Right atrium auricular region (tissue), 2 donors: ENCODE data around the gene ANKRD40. TPM values are rescaled to one million over a fixed set of nuclear protein-coding genes. Genes with fewer than 3 reads are reported as not detected.

Experiments
- DNase-seq: peaks from one replicate; pipeline ENCODE4 v3.0.0-alpha.2; 2019; ENCODE audit warnings: low spot score
- H3K27ac ChIP-seq, 2 donors: fragments of 200-600 bp; sonication (generic); 1 replicate in 1 of 2; 2 replicates in 1 of 2; pipeline ENCODE4 v1.5.1; 2016 to 2019
- H3K27me3 ChIP-seq, 2 donors: fragments of 200-600 bp; sonication (generic); one replicate each; pipeline versions ENCODE4 v1.5.1 to v1.6.0; 2017 to 2019
- H3K36me3 ChIP-seq: fragments of 200-600 bp; sonication (generic); one replicate; pipeline ENCODE4 v1.5.1; 2016
- H3K4me1 ChIP-seq, 2 donors: fragments of 200-600 bp; sonication (generic); one replicate each; pipeline versions ENCODE4 v1.5.1 to v1.6.0; 2017 to 2019
- H3K4me3 ChIP-seq, 2 donors: fragments of 200-600 bp; sonication (generic); 1 replicate in 1 of 2; 2 replicates in 1 of 2; pipeline ENCODE4 v1.5.1; 2017 to 2019; ENCODE audit warnings: mild to moderate bottlenecking in 1 of 2, moderate library complexity in 1 of 2
- H3K9me3 ChIP-seq, 2 donors: fragments of 200-600 bp; sonication (generic); one replicate each; pipeline ENCODE4 v1.5.1; 2019
- total RNA-seq, 2 donors: library from RNA; depleted of rRNA; stranded (reverse); fragments of >200 nt; gene quantifications; one replicate each; pipeline ENCODE4 v1.1.0, GENCODE V29; 2016
- TF ChIP-seq, protein P1 (sequence below), 2 donors: fragments of 200-600 bp; sonication (generic); IDR thresholded peaks; one replicate each; pipeline ENCODE4 v1.5.1; 2019; ENCODE audit warnings: antibody characterized with exemption in 2 of 2

The ANKRD40 gene
- total RNA-seq, 2 donors from 2014 or later: 30.5 to 33.8 TPM

- peaks cover 0 to 23% of the 10 kb centered on the region in 2 donors for H3K4me1 ChIP-seq
- TF ChIP-seq, protein P1, sequence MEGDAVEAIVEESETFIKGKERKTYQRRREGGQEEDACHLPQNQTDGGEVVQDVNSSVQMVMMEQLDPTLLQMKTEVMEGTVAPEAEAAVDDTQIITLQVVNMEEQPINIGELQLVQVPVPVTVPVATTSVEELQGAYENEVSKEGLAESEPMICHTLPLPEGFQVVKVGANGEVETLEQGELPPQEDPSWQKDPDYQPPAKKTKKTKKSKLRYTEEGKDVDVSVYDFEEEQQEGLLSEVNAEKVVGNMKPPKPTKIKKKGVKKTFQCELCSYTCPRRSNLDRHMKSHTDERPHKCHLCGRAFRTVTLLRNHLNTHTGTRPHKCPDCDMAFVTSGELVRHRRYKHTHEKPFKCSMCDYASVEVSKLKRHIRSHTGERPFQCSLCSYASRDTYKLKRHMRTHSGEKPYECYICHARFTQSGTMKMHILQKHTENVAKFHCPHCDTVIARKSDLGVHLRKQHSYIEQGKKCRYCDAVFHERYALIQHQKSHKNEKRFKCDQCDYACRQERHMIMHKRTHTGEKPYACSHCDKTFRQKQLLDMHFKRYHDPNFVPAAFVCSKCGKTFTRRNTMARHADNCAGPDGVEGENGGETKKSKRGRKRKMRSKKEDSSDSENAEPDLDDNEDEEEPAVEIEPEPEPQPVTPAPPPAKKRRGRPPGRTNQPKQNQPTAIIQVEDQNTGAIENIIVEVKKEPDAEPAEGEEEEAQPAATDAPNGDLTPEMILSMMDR (IDR thresholded peaks at IDR 0.05): no peak
- no peak overlapping the region for H3K27ac ChIP-seq
- DNase-seq: no peak
- no peaks in the 10 kb centered on the region for H3K27me3 ChIP-seq
- peaks cover 35% of the 10 kb centered on the region for H3K36me3 ChIP-seq
- H3K9me3 ChIP-seq: no peaks in the 10 kb centered on the region
- H3K4me3 ChIP-seq: no peak overlapping the region
Observed at GRCh38 chr17:50689956-50690886, 17.5 kb downstream of the ANKRD40 start.

DNA sequence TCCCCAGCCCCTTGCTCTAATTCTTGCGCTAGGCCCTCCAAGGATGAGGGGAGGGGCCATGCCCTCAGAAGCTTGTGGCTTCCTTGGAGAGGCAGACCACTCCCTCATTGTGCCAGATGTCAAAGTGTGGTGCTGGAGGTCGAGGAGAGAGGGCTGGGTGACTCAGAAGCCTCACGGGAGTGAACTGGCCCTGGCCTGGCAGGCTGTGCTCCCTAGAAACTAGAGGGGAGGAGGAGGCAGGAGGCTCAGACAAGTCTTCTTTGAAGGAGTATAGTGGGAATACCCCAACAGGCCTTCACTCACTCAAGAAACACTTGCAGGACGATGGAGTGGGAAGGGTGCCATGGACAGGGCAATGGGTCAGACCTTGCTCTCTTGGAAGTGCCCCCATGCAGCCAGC lies 18.5 kb downstream of the ANKRD40 start:
- Histone ChIP-seq H3K27ac (no peak overlapping the region), H3K27me3 (no peaks in the 10 kb centered on the region), H3K9me3 (no peaks in the 10 kb centered on the region), H3K4me3 (no peak overlapping the region), H3K36me3 (peaks cover 26% of the 10 kb centered on the region), H3K4me1 (peaks cover 0 to 23% of the 10 kb centered on the region in 2 donors)
- DNase-seq: no peak
- TF ChIP-seq, protein P1 (IDR thresholded peaks at IDR 0.05): no peak

- Histone ChIP-seq H3K9me3 (no peaks in the 10 kb centered on the region), H3K4me1 (peaks cover 0 to 23% of the 10 kb centered on the region in 2 donors), H3K27ac (no peak overlapping the region), H3K36me3 (peaks cover 16% of the 10 kb centered on the region), H3K4me3 (no peak overlapping the region), H3K27me3 (no peaks in the 10 kb centered on the region)
- no peak for DNase-seq
- TF ChIP-seq, protein P1 (IDR thresholded peaks at IDR 0.05): no peak
Observed at GRCh38 chr17:50688245-50688644, 19.5 kb downstream of the ANKRD40 start.

GRCh38 chr17:50687200-50688066 lies 20.3 kb downstream of the ANKRD40 start:
- Histone ChIP-seq H3K36me3 (peaks cover 8% of the 10 kb centered on the region), H3K4me3 (no peak overlapping the region), H3K27ac (peak overlapping the region; percentile 63 to 70), H3K9me3 (no peaks in the 10 kb centered on the region), H3K4me1 (peaks cover 0 to 23% of the 10 kb centered on the region in 2 donors), H3K27me3 (no peaks in the 10 kb centered on the region)
- no peak for DNase-seq
- TF ChIP-seq, protein P1 (IDR thresholded peaks at IDR 0.05): no peak

DNA sequence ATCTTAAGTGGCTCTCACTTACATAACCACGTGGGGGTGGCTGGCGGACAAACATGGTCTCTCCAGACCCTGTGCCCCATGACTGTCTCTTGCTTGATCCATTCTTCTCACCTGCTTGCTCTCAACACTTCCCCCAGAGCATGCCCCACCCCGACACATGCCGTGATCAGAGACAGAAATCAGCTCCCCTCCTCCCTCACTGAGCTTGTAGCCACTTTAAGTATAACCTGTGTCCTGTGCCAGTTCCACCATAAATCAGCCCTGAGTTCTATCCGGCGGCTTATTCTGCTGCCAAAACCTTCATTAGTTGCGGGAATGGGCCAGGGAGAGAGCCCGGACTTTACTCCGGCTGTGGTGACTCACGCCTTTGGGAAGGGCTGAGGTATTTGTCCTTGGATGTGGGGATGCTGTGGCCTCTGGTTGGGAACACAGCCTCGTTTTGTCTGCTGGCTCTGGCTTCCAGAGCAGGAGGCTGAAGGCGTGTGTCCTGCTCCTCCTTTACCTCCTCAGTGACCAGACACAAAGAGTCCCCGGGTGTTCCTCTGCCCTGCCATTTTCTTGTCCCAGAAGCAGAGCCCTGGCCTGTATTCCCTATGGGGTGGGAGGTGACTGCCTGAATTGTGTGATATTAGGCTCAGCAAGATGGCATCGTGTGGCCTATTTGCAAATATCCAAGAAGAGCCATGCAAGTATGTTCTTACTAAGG lies 21.1 kb downstream of the ANKRD40 start:
- Histone ChIP-seq H3K36me3 (peaks cover under 1% of the 10 kb centered on the region), H3K9me3 (no peaks in the 10 kb centered on the region), H3K4me1 (peaks cover 0 to 18% of the 10 kb centered on the region in 2 donors), H3K27ac (peak overlapping the region; percentile 63 to 70), H3K27me3 (no peaks in the 10 kb centered on the region), H3K4me3 (no peak overlapping the region)
- peak; percentile 85 for DNase-seq
- TF ChIP-seq, protein P1 (IDR thresholded peaks at IDR 0.05): no peak
